Nephron (organoid): ENCODE measurements around the gene RNF150.

Experiments
- H3K27ac Mint-ChIP-seq, 3 experiments: 2 replicates each; pipeline ENCODE4 v1.8.0; 2020; ENCODE audit warnings: mixed read lengths in 3 of 3, mild to moderate bottlenecking in 2 of 3, moderate library complexity in 1 of 3
- H3K27me3 Mint-ChIP-seq: 2 replicates; pipeline ENCODE4 v1.8.0; 2021; ENCODE audit warnings: low read depth, mild to moderate bottlenecking, moderate library complexity, mixed read lengths
- H3K36me3 Mint-ChIP-seq: 2 replicates; pipeline ENCODE4 v1.8.0; 2020; ENCODE audit warnings: low read depth, mixed read lengths
- H3K4me1 Mint-ChIP-seq: 2 replicates; pipeline ENCODE4 v1.8.0; 2020; ENCODE audit warnings: mixed read lengths
- H3K4me3 Mint-ChIP-seq, 3 experiments: 2 replicates each; pipeline ENCODE4 v1.8.0; 2020; ENCODE audit warnings: mild to moderate bottlenecking in 3 of 3, mixed read lengths in 3 of 3, moderate library complexity in 2 of 3
- H3K9me3 Mint-ChIP-seq: 2 replicates; pipeline ENCODE4 v1.8.0; 2020; ENCODE audit warnings: mixed read lengths
- TF ChIP-seq, protein P1 (sequence below), 3 experiments: fragments of 200-600 bp; sonication (generic); IDR thresholded peaks; one replicate each; pipeline ENCODE4 v1.5.0; 2021; ENCODE audit warnings: antibody characterized with exemption in 3 of 3; ENCODE audit not compliant: unreplicated experiment in 3 of 3

RNF150 gene

GRCh38 chr4:140865253-140866217 is 267.7 kb downstream of the RNF150 start:
- H3K4me3 Mint-ChIP-seq: no peak overlapping the region
- TF ChIP-seq, protein P1, sequence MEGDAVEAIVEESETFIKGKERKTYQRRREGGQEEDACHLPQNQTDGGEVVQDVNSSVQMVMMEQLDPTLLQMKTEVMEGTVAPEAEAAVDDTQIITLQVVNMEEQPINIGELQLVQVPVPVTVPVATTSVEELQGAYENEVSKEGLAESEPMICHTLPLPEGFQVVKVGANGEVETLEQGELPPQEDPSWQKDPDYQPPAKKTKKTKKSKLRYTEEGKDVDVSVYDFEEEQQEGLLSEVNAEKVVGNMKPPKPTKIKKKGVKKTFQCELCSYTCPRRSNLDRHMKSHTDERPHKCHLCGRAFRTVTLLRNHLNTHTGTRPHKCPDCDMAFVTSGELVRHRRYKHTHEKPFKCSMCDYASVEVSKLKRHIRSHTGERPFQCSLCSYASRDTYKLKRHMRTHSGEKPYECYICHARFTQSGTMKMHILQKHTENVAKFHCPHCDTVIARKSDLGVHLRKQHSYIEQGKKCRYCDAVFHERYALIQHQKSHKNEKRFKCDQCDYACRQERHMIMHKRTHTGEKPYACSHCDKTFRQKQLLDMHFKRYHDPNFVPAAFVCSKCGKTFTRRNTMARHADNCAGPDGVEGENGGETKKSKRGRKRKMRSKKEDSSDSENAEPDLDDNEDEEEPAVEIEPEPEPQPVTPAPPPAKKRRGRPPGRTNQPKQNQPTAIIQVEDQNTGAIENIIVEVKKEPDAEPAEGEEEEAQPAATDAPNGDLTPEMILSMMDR (IDR thresholded peaks at IDR 0.05; ENCODE audit: unreplicated experiment in 3 of 3): no peak
- H3K9me3 Mint-ChIP-seq: no peaks in the 10 kb centered on the region
- peak overlapping the region in 1 of 3 experiments; percentile 20 for H3K27ac Mint-ChIP-seq
- peaks cover 25% of the 10 kb centered on the region for H3K36me3 Mint-ChIP-seq
- peaks cover 50% of the 10 kb centered on the region for H3K4me1 Mint-ChIP-seq
- H3K27me3 Mint-ChIP-seq: peaks cover 4% of the 10 kb centered on the region

- TF ChIP-seq, protein P1 (IDR thresholded peaks at IDR 0.05; ENCODE audit: unreplicated experiment in 3 of 3): no peak
- Mint-ChIP-seq H3K27ac (no peak overlapping the region), H3K4me3 (no peak overlapping the region), H3K9me3 (no peaks in the 10 kb centered on the region), H3K36me3 (peaks cover 25% of the 10 kb centered on the region), H3K27me3 (peaks cover 4% of the 10 kb centered on the region), H3K4me1 (peaks cover 36% of the 10 kb centered on the region)
These were observed 270.1 kb downstream of the RNF150 start for GRCh38 chr4:140863197-140863596.

DNA sequence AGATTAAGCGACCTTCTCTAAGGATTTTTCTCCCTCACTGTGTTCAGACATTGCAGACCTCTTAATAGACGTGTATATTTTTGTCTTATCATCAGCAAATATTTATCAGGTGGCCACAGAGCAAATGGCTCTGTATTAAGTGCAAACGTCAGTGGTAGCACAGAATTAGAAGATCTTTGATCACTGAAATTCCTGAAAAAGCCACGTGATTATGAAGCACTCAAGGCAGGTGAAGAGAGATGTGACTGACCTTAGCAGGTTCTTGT is 271.2 kb downstream of the RNF150 start:
- Mint-ChIP-seq H3K27ac (no peak overlapping the region), H3K4me1 (peaks cover 29% of the 10 kb centered on the region), H3K9me3 (no peaks in the 10 kb centered on the region), H3K36me3 (peaks cover 20% of the 10 kb centered on the region), H3K27me3 (peaks cover 4% of the 10 kb centered on the region), H3K4me3 (no peak overlapping the region)
- TF ChIP-seq, protein P1 (IDR thresholded peaks at IDR 0.05; ENCODE audit: unreplicated experiment in 3 of 3): no peak

DNA sequence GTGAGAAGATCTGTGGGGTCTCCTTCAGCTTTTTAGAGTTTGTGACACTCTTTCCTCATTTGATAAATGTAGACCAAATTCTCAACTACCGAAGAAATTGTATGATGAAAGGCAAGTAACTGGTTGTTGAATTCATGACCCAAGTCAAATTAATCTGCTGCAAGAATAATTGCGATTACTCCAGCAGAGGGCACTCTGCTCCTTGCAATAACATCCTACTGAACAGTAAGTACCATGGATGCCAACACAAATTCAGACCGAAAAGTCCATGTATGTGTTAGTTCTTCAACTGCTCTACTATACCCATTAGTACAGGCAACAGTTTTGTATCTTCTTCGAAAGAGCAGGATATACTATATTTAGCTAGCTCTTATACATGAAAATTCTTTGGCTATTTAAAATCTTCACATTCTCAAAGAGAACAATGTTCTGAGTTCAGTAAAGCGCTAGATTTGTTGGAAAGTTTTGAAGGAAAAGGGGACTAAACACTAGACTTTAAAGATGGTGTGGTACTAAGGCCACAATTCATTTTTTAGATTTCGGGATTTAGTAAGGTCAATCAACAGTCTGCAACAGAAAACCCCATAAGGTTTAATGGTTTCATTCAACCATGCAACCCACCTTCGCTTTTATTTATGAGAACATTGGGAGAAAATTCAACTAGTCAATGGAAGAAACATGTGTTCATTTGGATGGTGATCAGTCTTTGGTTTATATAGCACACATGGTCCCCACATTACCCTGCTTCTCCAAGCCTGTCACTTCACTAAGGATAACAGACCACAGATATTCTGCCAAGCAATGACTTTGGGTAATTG is 271.7 kb downstream of the RNF150 start:
- Mint-ChIP-seq H3K27ac (no peak overlapping the region), H3K36me3 (peaks cover 20% of the 10 kb centered on the region), H3K27me3 (peaks cover 8% of the 10 kb centered on the region), H3K4me3 (no peak overlapping the region), H3K9me3 (no peaks in the 10 kb centered on the region), H3K4me1 (peaks cover 29% of the 10 kb centered on the region)
- TF ChIP-seq, protein P1 (IDR thresholded peaks at IDR 0.05; ENCODE audit: unreplicated experiment in 3 of 3): peak; percentile 79 to 87 (median 85)

DNA sequence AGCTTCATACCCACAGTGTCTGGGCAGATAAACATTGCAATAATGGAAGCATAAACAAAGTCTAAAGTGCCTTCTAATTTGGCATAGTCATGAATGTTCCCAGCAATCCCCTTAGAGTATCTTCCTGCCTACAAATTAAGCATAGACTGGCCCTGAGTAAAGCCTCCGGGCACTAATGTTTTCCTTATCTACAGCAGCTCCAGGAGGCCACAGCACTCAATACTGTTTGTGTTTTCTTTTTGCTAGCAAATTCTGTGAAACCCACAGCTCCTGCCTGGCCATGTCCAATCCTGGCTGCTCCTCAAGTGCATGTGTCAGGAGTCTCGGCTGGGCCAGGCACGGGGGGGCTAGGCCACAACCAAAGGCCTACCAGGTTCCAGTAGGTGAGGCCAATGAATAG is 274.4 kb downstream of the RNF150 start:
- no peaks in the 10 kb centered on the region for H3K9me3 Mint-ChIP-seq
- peaks cover 17% of the 10 kb centered on the region for H3K27me3 Mint-ChIP-seq
- H3K27ac Mint-ChIP-seq: no peak overlapping the region
- TF ChIP-seq, protein P1 (IDR thresholded peaks at IDR 0.05; ENCODE audit: unreplicated experiment in 3 of 3): no peak
- peaks cover 22% of the 10 kb centered on the region for H3K4me1 Mint-ChIP-seq
- H3K4me3 Mint-ChIP-seq: no peak overlapping the region
- H3K36me3 Mint-ChIP-seq: peaks cover 7% of the 10 kb centered on the region
